ENCODE data around the gene DHRS4L2.
"Not testable (repeated sequence)": the region's sequence is repeated elsewhere in the genome, so short reads cannot be mapped to it uniquely, and the experiment has no call there.

Gene DHRS4L2

DNA sequence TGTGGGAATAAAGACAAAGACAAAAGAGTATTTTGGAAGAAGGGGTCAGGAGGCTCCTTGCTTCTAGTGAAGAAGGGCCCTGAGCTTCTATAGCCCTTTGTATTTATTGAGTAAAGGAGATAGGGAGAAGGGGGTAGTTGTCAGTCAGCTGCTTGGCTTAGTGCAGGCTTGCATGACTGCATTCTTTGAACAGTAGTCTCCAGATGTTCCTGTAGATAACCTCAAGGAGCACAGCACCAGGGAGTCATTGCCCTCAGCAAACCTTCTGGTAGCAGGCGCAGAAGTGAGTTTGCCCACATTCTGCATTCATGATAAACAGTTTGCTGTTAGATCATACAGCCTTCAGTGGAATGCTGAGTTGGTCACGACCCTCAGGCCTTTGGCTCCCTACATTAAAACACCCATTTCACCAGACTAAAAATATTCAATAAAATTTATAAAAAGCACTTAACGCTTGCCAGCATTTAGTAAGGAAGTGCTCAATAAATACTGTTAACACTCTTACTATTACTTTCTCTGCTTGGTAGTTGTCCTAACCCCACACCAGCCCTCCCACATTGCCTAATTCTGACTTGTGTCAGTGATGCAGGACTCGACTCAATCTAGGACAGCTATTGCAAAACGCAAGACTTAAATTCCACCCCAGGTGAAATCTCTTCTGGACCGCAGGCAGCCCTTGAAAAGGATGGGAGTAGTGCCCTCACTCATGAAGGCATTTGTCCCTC is 38.2 kb upstream of the DHRS4L2 start:
- H3K9me3 ChIP-seq (ENCODE audit: insufficient read depth, low read length), result no peaks in the 10 kb centered on the region; the same call in 1 of the 2 replicates
- no peak overlapping the region for H3K4me2 ChIP-seq (ENCODE audit: low read length)
- H3K27me3 ChIP-seq (ENCODE audit: low read depth, low read length), result no peaks in the 10 kb centered on the region
- no peaks in the 10 kb centered on the region for H3K36me3 ChIP-seq (replicated peaks; ENCODE audit: low read depth, low read length)
- H3K9ac ChIP-seq (ENCODE audit: low read length), result no peak overlapping the region
- peaks cover 10% of the 10 kb centered on the region for H3K79me2 ChIP-seq (ENCODE audit: low read length)
- no peak overlapping the region for H3K27ac ChIP-seq (ENCODE audit: low read length)
- no peaks in the 10 kb centered on the region for H4K20me1 ChIP-seq (ENCODE audit: insufficient read depth, low read length)
- no peak for TF ChIP-seq CTCF (IDR thresholded peaks at IDR 0.05; ENCODE audit: low read depth, low read length)
- TF ChIP-seq EZH2phosphoT487 (IDR thresholded peaks at IDR 0.05; ENCODE audit: low read depth), result no peak
- no peak overlapping the region for H2AFZ ChIP-seq (ENCODE audit: low read depth, low read length)
- peaks cover 8% of the 10 kb centered on the region for H3K4me1 ChIP-seq (ENCODE audit: low read length)
- H3K4me3 ChIP-seq (ENCODE audit: low read length), result no peak overlapping the region

DNA sequence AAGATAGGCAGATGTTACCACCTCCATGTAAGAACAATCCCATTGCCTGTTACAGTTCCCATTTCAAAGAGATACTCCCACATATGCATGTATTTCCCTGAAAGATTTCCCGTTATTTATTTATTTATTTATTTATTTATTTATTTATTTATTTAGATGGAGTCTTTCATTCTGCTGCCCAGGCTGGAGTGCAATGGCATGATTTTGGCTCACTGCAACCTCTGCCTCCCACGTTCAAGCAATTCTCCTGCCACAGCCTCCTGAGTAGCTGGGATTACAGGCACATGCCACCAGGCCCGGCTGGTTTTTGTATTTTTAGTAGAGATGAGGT is 37.6 kb upstream of the DHRS4L2 start:
- H3K36me3 ChIP-seq (replicated peaks; ENCODE audit: low read depth, low read length); H4K20me1 ChIP-seq (ENCODE audit: insufficient read depth, low read length); H3K9me3 ChIP-seq (ENCODE audit: insufficient read depth, low read length); H3K4me3 ChIP-seq (ENCODE audit: low read length); H3K4me2 ChIP-seq (ENCODE audit: low read length); H3K9ac ChIP-seq (ENCODE audit: low read length); H3K27ac ChIP-seq (ENCODE audit: low read length); H3K4me1 ChIP-seq (ENCODE audit: low read length); H3K79me2 ChIP-seq (ENCODE audit: low read length); H2AFZ ChIP-seq (ENCODE audit: low read depth, low read length); H3K27me3 ChIP-seq (ENCODE audit: low read depth, low read length): not testable (repeated sequence)

GRCh38 chr14:23951590-23952201 is 37.0 kb upstream of the DHRS4L2 start:
- Histone ChIP-seq H3K9ac (ENCODE audit: low read length) (no peak overlapping the region), H3K4me2 (ENCODE audit: low read length) (no peak overlapping the region), H3K36me3 (replicated peaks; ENCODE audit: low read depth, low read length) (no peaks in the 10 kb centered on the region), H3K27me3 (ENCODE audit: low read depth, low read length) (no peaks in the 10 kb centered on the region), H3K27ac (ENCODE audit: low read length) (no peak overlapping the region), H2AFZ (ENCODE audit: low read depth, low read length) (no peak overlapping the region), H3K4me3 (ENCODE audit: low read length) (no peak overlapping the region), H4K20me1 (ENCODE audit: insufficient read depth, low read length) (no peaks in the 10 kb centered on the region), H3K79me2 (ENCODE audit: low read length) (peaks cover 10% of the 10 kb centered on the region), H3K9me3 (ENCODE audit: insufficient read depth, low read length) (no peaks in the 10 kb centered on the region; the same call in 1 of the 2 replicates), H3K4me1 (ENCODE audit: low read length) (peaks cover 8% of the 10 kb centered on the region)
- TF ChIP-seq EZH2phosphoT487 (IDR thresholded peaks at IDR 0.05; ENCODE audit: low read depth), result no peak
- no peak for TF ChIP-seq CTCF (IDR thresholded peaks at IDR 0.05; ENCODE audit: low read depth, low read length)

DNA sequence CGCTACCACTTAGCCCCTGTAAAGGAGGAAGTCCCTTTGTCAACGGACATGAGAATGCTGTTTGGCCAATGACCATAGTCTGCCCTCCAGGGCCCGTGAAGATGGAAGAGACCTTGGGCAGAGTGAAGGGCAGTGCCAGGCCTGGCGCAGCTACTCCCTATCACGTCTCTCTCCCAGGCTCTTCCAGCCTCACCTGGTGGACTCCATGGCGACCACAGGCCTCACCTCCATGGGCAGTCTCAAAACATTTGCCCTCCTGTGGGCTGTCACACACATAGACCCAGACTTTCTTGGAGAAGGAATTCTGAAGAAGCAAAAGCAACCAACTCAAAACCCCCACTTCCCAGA is 35.6 kb upstream of the DHRS4L2 start:
- peak overlapping the region; percentile 73 for H3K4me2 ChIP-seq (ENCODE audit: low read length)
- 0 out of 2 replicates have a peak overlapping the region, but pooled peaks have one; percentile 6 for H3K27ac ChIP-seq (ENCODE audit: low read length)
- H3K36me3 ChIP-seq (replicated peaks; ENCODE audit: low read depth, low read length); H3K27me3 ChIP-seq (ENCODE audit: low read depth, low read length); H4K20me1 ChIP-seq (ENCODE audit: insufficient read depth, low read length); H3K79me2 ChIP-seq (ENCODE audit: low read length); H3K4me1 ChIP-seq (ENCODE audit: low read length); H3K9me3 ChIP-seq (ENCODE audit: insufficient read depth, low read length): not testable (repeated sequence)
- peak overlapping the region; percentile 87 for H3K4me3 ChIP-seq (ENCODE audit: low read length)
- H2AFZ ChIP-seq (ENCODE audit: low read depth, low read length), result peak overlapping the region; percentile 56; the same call in 1 of the 2 replicates
- H3K9ac ChIP-seq (ENCODE audit: low read length), result peak overlapping the region; percentile 84

DNA sequence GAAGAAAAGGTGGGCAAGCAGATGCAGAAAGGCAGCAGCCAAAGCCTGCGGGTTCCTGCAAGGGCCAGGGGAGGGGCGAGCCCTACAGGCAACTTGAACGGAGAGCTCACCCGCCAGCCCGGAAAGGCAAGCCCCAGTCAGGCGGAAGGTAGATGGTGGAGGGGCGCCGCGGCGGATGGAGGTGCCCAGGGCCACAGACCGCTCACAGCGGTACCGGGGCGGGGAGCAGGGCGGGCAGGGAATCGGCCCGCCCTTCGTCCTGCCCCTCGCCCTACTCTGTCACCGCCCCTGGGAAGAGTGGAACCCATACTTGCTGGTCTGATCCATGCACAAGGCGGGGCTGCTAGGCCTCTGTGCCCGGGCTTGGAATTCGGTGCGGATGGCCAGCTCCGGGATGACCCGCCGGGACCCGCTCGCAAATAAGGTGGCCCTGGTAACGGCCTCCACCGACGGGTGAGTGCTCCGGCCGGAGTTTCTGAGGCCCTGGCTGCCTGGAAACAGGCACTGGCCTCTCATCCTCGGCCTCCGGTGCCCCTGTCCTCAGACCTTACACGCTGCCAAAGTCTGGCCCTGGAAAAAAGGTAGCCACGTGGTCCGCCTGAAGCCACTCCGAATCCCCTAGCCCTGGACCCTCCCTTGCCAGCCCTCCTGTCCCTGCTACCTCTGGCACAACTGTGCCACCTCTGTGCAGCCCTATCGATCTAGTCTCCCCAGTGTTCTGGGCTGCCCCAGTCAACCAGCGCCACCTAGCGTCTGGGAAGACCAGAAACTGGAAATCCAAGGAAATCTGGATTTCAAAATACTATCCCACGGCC is 35.1 kb upstream of the DHRS4L2 start, which contains the start of gene DHRS4:
Gene DHRS4, plus strand, starts transcription at position 307 of the 815 bp plus-strand sequence. Its CDS starts 19 bp downstream, at position 326.
- Histone ChIP-seq H4K20me1 (ENCODE audit: insufficient read depth, low read length) (no peaks in the 10 kb centered on the region), H3K27ac (ENCODE audit: low read length) (peak within 1 kb of the TSS; percentile 45), H3K9me3 (ENCODE audit: insufficient read depth, low read length) (no peaks in the 10 kb centered on the region; the same call in 1 of the 2 replicates), H3K4me3 (ENCODE audit: low read length) (peak within 1 kb of the TSS; percentile 87), H3K9ac (ENCODE audit: low read length) (peak within 1 kb of the TSS; percentile 84), H3K36me3 (replicated peaks; ENCODE audit: low read depth, low read length) (no peaks in the 10 kb centered on the region), H2AFZ (ENCODE audit: low read depth, low read length) (peak within 1 kb of the TSS; percentile 78), H3K79me2 (ENCODE audit: low read length) (peaks cover 10% of the 10 kb centered on the region), H3K27me3 (ENCODE audit: low read depth, low read length) (no peaks in the 10 kb centered on the region), H3K4me2 (ENCODE audit: low read length) (peak within 1 kb of the TSS; percentile 73), H3K4me1 (ENCODE audit: low read length) (peaks cover 8% of the 10 kb centered on the region)
- peak; percentile 92 for TF ChIP-seq CTCF (IDR thresholded peaks at IDR 0.05; ENCODE audit: low read depth, low read length)
- TF ChIP-seq EZH2phosphoT487 (IDR thresholded peaks at IDR 0.05; ENCODE audit: low read depth), result no peak

- peak overlapping the region; percentile 87 for H3K4me3 ChIP-seq (ENCODE audit: low read length)
- not testable (repeated sequence) for H3K36me3 ChIP-seq (replicated peaks; ENCODE audit: low read depth, low read length); H3K27me3 ChIP-seq (ENCODE audit: low read depth, low read length); H3K4me1 ChIP-seq (ENCODE audit: low read length); H4K20me1 ChIP-seq (ENCODE audit: insufficient read depth, low read length); H3K9me3 ChIP-seq (ENCODE audit: insufficient read depth, low read length); H3K27ac ChIP-seq (ENCODE audit: low read length); H3K79me2 ChIP-seq (ENCODE audit: low read length)
- H3K9ac ChIP-seq (ENCODE audit: low read length), result peak overlapping the region; percentile 84
- peak overlapping the region; percentile 73 for H3K4me2 ChIP-seq (ENCODE audit: low read length)
- peak overlapping the region; percentile 78; the same call in 1 of the 2 replicates for H2AFZ ChIP-seq (ENCODE audit: low read depth, low read length)
Observed at GRCh38 chr14:23954279-23954614, 34.5 kb upstream of the DHRS4L2 start.

All from OCI-LY3 (cell line).